ENCODE data around the gene NECAB2.

Gene NECAB2

GRCh38 chr16:84040823-84041820 lies 73.1 kb downstream of the NECAB2 start:
- FAIRE-seq = no peak

GRCh38 chr16:84041881-84042280 lies 73.8 kb downstream of the NECAB2 start:
- DNase-seq (ENCODE audit: insufficient read length, low spot score) = no peak
- FAIRE-seq = no peak

More at GRCh38 chr16:84040823-84041820, 73.1 kb downstream of the NECAB2 start:
- no peak for DNase-seq (ENCODE audit: insufficient read length, low spot score)

DNA sequence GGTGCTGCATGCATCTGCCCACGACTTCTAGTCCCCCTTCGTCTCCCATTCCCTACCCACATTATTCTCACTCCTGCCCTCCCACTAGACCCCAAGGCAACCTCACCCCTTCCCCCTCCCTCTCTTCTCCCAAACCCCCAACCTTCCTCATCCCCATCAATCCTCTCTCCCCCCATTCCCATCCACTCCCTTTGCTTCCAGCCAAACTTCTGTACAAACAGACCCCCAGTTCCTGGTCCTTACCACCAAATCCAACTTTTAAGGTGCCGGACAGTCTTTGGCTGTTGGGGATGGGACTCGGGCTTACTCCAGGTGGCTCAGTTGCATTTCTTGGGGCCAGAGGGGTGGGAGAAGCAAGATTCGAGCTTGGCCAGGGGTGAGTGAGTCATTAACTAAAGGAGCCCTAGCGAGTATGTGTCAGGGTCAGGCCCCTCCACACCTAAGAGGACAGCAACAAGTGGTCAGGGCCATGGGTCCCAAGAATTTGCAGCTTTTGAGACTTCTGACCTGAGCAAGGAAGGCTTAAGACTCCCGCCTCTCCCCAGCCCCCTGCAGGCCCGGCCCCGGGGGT lies 74.3 kb downstream of the NECAB2 start, which contains the start of gene SLC38A8:
SLC38A8 (minus strand) TSS at position 488 of the 571 bp plus-strand sequence. CDS start 638 bp downstream, outside the sequence.
- DNase-seq (ENCODE audit: insufficient read length, low spot score) = no peak
- no peak for FAIRE-seq

DNA sequence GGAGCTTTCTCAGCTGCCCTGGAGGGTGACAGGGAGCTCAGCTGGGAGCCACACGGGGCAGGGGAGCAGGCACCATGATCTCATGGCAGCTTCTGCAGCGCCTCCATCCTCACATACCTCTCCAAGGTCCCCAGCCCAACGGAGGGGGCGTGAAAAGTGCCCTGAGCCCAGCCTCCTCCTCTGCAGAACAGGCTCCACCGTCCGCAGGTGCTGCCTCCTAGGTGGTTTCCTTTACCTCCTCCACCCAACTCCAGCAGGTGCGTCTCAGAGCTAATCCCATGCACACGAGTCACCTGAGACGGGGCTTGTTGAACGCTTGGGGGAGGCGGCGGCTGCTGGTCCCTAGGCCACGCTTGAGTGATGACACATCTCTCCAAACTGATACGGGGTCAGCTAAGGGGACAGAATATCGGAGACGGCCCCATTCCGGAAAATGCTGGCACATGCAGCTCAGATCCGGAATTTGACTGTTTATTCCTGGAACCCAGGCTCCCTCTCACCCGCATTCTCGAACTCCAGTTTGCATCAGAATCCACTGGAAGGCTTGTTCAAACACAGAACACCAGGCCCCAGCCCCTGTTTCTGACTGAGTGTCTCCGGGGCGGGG lies 74.9 kb downstream of the NECAB2 start:
- DNase-seq (ENCODE audit: insufficient read length, low spot score) = no peak
- no peak for FAIRE-seq

DNA sequence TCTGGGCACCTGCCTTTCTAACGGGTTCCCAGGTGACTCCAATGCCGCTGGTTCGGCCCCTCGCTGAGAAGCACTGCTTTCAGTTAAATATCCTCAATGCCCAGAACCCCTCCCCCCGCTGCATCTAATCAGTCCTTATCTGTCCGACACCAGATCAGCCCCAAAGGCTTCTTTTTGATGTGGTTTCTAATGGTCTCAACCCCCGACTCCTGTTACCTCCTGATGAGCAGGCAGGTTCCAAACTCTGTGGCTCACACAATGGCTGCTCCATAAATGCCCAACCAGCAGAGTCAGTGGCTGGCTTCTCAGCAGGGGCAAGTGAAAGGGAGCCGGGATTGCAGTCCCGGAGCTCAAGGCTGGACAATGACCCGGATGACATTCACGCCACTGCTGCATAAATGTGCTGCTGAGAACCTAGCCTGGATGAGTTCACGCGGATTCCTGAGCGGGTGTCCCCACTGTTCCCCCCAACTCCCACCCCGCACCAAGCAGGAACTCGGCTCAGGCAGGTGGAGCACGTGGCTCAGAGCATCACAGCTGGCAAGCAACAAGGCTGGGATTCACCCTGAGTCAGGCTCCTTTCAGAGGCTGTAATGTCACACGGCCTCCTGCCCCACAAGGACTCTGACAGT lies 75.6 kb downstream of the NECAB2 start:
- FAIRE-seq (no peak), DNase-seq (ENCODE audit: insufficient read length, low spot score) (no peak)

GRCh38 chr16:84044118-84044488 lies 76.1 kb downstream of the NECAB2 start:
- FAIRE-seq = no peak
- DNase-seq (ENCODE audit: insufficient read length, low spot score) = no peak

- DNase-seq (ENCODE audit: insufficient read length, low spot score) = no peak
- FAIRE-seq = no peak
Observed at GRCh38 chr16:84045001-84045817, 77.2 kb downstream of the NECAB2 start.

DNA sequence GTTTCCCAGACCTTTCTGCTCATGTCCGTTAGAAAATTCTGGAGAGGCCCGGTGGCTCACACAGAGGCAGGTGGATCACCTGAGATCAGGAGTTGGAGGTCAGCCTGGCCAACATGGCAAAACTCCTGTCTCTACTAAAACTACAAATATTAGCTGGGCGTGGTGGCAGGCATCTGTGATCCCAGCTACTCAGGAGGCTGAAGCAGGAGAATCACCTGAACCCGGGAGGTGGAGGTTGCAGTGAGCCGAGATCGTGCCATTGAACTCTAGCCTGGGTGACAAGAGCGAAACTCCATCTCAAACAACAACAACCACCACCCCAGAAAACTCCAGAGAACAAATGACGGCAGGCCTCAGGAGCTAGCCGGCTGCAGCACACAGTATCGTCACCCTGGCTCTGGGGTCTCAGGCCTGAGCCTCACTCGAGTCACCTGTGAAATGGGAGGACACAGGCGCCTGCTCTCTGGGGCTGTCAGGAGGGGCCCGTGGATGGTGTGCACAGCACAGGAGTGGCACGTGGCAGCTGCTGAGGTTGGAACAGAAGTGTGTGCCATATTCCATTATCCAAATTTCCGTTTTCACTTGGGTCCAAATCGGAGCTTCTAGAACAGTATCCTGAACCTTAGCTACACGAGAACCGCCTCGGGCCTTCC lies 77.9 kb downstream of the NECAB2 start:
- FAIRE-seq = no peak

GRCh38 chr16:84047206-84047605 lies 79.2 kb downstream of the NECAB2 start:
- FAIRE-seq (no peak), DNase-seq (ENCODE audit: insufficient read length, low spot score) (no peak)

More for the DNA sequence above, 77.9 kb downstream of the NECAB2 start:
- DNase-seq (ENCODE audit: insufficient read length, low spot score) = no peak

- FAIRE-seq (no peak), DNase-seq (ENCODE audit: insufficient read length, low spot score) (no peak)
Observed at GRCh38 chr16:84047626-84048025, 79.6 kb downstream of the NECAB2 start.

GRCh38 chr16:84048270-84048669 lies 80.2 kb downstream of the NECAB2 start:
- FAIRE-seq = no peak
- DNase-seq (ENCODE audit: insufficient read length, low spot score) = no peak

GRCh38 chr16:84048871-84049270 lies 80.8 kb downstream of the NECAB2 start:
- DNase-seq (ENCODE audit: insufficient read length, low spot score) (no peak), FAIRE-seq (no peak)

DNA sequence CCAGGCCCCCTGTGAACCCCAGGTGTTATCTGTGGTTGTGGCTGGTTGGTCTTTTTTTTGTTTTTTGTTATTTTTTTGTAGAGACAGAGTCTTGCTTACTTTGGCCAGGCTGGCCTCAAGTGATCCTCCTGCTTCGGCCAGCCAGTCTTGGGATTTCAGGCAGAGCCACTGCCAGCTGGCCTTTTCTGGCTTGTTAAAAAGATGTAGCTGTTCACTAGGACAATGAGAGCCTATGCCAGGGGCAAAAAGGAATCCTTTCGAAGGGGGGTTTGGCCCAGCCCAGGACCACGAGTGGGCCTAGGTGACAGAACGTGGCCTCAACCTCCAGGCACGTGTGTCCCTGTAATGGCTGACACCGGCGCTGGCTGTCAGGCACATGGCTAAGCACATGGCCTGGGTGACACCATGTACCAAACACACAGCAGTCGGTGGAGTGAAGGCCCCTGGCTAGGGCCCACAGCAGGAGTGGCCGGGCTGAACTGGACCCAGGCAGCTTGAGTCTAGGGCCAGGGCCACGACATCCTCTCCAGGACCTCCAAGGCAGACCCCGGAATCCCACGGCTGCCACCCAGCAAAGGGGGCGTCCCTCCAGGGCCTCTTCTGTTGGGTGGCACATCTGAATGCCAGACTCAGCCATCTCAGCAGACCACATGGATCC lies 81.5 kb downstream of the NECAB2 start:
- no peak for DNase-seq (ENCODE audit: insufficient read length, low spot score)
- no peak for FAIRE-seq

DNA sequence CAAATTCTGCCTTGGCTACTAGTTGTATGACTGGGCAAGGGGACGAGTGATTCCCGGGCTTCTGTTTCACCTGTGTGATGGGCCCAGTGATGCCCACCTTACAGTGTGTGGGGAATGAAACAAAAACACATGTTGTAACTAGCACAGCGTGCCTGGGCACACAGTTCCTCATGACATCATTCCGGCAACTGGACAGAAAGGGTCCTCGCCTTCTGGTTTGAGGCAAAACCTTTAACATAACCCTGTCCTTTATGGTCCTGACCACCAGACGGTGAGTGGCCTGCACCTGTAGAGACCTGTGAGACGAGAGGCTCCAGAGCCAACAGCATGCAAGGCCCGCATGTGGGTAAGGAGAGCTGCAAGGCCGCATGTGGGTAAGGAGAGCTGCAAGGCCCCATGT lies 82.3 kb downstream of the NECAB2 start:
- no peak for DNase-seq (ENCODE audit: insufficient read length, low spot score)
- no peak for FAIRE-seq

GRCh38 chr16:84052071-84052622 lies 84.1 kb downstream of the NECAB2 start:
- FAIRE-seq = no peak
- DNase-seq (ENCODE audit: insufficient read length, low spot score) = no peak

Data from GM19239 (cell line).